GM19240 (cell line): Measurements from ENCODE around the gene CYB5R3.

Experiments used
- DNase-seq: peaks from one replicate; pipeline ENCODE4 v3.0.0; 2011; ENCODE audit warnings: low spot score; ENCODE audit not compliant: insufficient read length

Gene CYB5R3

GRCh38 chr22:42649246-42650099 is at the start of gene CYB5R3:
Gene CYB5R3, minus strand, starts transcription at chr22:42649392. Its CDS starts 77 bp downstream, at chr22:42649315.
- DNase-seq: peak; percentile 80

- DNase-seq: no peak
These were observed 48.4 kb upstream of the CYB5R3 start for GRCh38 chr22:42697542-42698013.

- DNase-seq: no peak
These were observed 47.3 kb upstream of the CYB5R3 start for GRCh38 chr22:42696331-42696967.

- DNase-seq: no peak
These were observed 46.1 kb upstream of the CYB5R3 start for GRCh38 chr22:42695294-42695693.

GRCh38 chr22:42693763-42694683 is 44.8 kb upstream of the CYB5R3 start:
- no peak for DNase-seq

GRCh38 chr22:42693055-42693762 is 44.0 kb upstream of the CYB5R3 start:
- DNase-seq: no peak

GRCh38 chr22:42692239-42693054 is 43.3 kb upstream of the CYB5R3 start:
- no peak for DNase-seq

GRCh38 chr22:42691440-42691839 is 42.2 kb upstream of the CYB5R3 start:
- DNase-seq: no peak

GRCh38 chr22:42688241-42689211 is 39.3 kb upstream of the CYB5R3 start:
- DNase-seq: no peak

GRCh38 chr22:42686756-42687491 is 37.7 kb upstream of the CYB5R3 start:
- DNase-seq: no peak

GRCh38 chr22:42685941-42686653 is 36.9 kb upstream of the CYB5R3 start:
- no peak for DNase-seq

- DNase-seq: no peak
These were observed 35.4 kb upstream of the CYB5R3 start for GRCh38 chr22:42684462-42685195.

GRCh38 chr22:42683578-42684283 is 34.5 kb upstream of the CYB5R3 start:
- no peak for DNase-seq

- no peak for DNase-seq
These were observed 33.1 kb upstream of the CYB5R3 start for GRCh38 chr22:42682113-42682851.

- DNase-seq: no peak
These were observed 31.5 kb upstream of the CYB5R3 start for GRCh38 chr22:42680648-42681047.
